Gastroesophageal sphincter (tissue), 2 donors: ENCODE data around the gene MBD6.

Experiments used
- EP300 ChIP-seq: sonication (generic); formaldehyde crosslinking; IDR thresholded peaks from one replicate; pipeline ENCODE4 v1.6.1; 2017; ENCODE audit warnings: antibody characterized with exemption, mild to moderate bottlenecking
- POLR2A ChIP-seq, 2 donors: fragments of 450-650 bp; IDR thresholded peaks; one replicate each; pipeline ENCODE4 v1.6.1; 2017; ENCODE audit warnings: antibody characterized with exemption in 2 of 2, mild to moderate bottlenecking in 2 of 2, moderate library complexity in 1 of 2

DNA sequence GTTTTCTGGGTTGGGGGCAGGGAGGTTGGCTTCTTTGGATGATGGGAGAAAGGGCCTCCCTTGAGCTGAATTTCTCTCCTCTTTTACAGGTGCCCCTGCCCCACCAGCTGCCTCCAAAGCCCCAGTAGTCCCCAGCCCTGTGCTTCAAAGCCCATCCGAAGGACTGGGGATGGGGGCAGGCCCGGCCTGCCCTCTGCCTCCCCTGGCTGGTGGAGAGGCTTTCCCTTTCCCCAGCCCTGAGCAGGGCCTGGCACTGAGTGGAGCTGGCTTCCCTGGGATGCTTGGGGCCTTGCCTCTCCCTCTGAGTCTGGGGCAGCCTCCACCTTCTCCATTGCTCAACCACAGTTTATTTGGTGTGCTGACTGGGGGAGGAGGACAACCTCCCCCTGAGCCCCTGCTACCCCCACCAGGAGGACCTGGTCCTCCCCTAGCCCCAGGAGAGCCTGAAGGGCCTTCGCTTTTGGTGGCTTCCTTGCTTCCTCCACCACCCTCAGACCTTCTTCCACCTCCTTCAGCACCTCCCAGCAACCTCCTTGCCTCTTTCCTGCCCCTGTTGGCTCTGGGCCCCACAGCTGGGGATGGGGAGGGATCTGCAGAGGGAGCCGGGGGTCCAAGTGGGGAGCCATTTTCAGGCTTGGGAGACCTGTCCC, 4.0 kb downstream of the MBD6 start:
- no peak for TF ChIP-seq POLR2A (IDR thresholded peaks at IDR 0.05)
- no peak for TF ChIP-seq EP300
